GM23338 (cell line): ENCODE data around the gene ENTPD6. TPM values are rescaled to one million over a fixed set of nuclear protein-coding genes. Genes with fewer than 3 reads are reported as not detected.

Source experiments
- ATAC-seq: fragments of 200-7000 bp; cut with Tn5 transposase; 3 replicates; pipeline ENCODE4 v1.9.1; 2020
- DNase-seq: peaks from one replicate; pipeline ENCODE4 v3.0.0-alpha.2; 2015; ENCODE audit warnings: low spot score
- H2AFZ ChIP-seq: fragments of 200-600 bp; sonication (generic); 2 replicates; pipeline ENCODE4 v1.8.0; 2016; ENCODE audit warnings: antibody characterized with exemption, mild to moderate bottlenecking, moderate library complexity
- H3F3A ChIP-seq: fragments of 200-600 bp; sonication (generic); replicated peaks from 2 replicates; pipeline ENCODE4 v1.8.0; 2017; ENCODE audit warnings: antibody characterized with exemption, mixed run types, low read depth
- H3K27ac ChIP-seq: fragments of 200-600 bp; sonication (generic); 2 replicates; pipeline ENCODE4 v1.6.1; 2016; ENCODE audit warnings: low read depth
- H3K27me3 ChIP-seq: fragments of 200-600 bp; sonication (generic); 2 replicates; pipeline ENCODE4 v1.8.0; 2016; ENCODE audit warnings: mild to moderate bottlenecking, mixed run types, moderate library complexity; ENCODE audit not compliant: insufficient read depth
- H3K36me3 ChIP-seq: fragments of 200-600 bp; sonication (generic); 2 replicates; pipeline ENCODE4 v1.8.0; 2016; ENCODE audit warnings: mild to moderate bottlenecking; ENCODE audit not compliant: insufficient read depth
- H3K4me1 ChIP-seq: fragments of 200-600 bp; sonication (generic); 2 replicates; pipeline ENCODE4 v1.8.0; 2016; ENCODE audit warnings: mild to moderate bottlenecking, moderate library complexity; ENCODE audit not compliant: insufficient read depth
- H3K4me2 ChIP-seq: fragments of 200-600 bp; sonication (generic); 2 replicates; pipeline ENCODE4 v1.7.1; 2017; ENCODE audit warnings: mixed run types
- H3K4me3 ChIP-seq: fragments of 200-600 bp; sonication (generic); 2 replicates; pipeline ENCODE4 v1.6.1; 2016; ENCODE audit warnings: mixed run types
- H3K79me2 ChIP-seq: fragments of 200-600 bp; sonication (generic); replicated peaks from 2 replicates; pipeline ENCODE4 v1.8.0; 2017; ENCODE audit warnings: mild to moderate bottlenecking; ENCODE audit not compliant: insufficient read depth
- H3K9me2 ChIP-seq: fragments of 200-600 bp; sonication (generic); 2 replicates; pipeline ENCODE4 v1.8.0; 2017; ENCODE audit not compliant: insufficient read depth
- H4K20me1 ChIP-seq: fragments of 200-600 bp; sonication (generic); replicated peaks from 2 replicates; pipeline ENCODE4 v1.8.0; 2017; ENCODE audit warnings: mild to moderate bottlenecking; ENCODE audit not compliant: insufficient read depth
- H3K27ac Mint-ChIP-seq: 2 replicates; pipeline ENCODE4 v1.8.0; 2020; ENCODE audit warnings: inconsistent platforms, mild to moderate bottlenecking, moderate library complexity, mixed read lengths
- H3K27me3 Mint-ChIP-seq: 3 replicates; pipeline ENCODE4 v1.8.0; 2022; ENCODE audit warnings: low read depth, mild to moderate bottlenecking, moderate library complexity, mixed read lengths, inconsistent platforms; ENCODE audit not compliant: insufficient read depth, poor library complexity
- H3K36me3 Mint-ChIP-seq: 3 replicates; pipeline ENCODE4 v1.8.0; 2021; ENCODE audit warnings: low read depth, mild to moderate bottlenecking, inconsistent platforms, moderate library complexity, mixed read lengths
- H3K4me1 Mint-ChIP-seq: 3 replicates; pipeline ENCODE4 v1.8.0; 2020; ENCODE audit warnings: mild to moderate bottlenecking, inconsistent platforms, mixed read lengths
- H3K4me3 Mint-ChIP-seq: 3 replicates; pipeline ENCODE4 v1.8.0; 2021; ENCODE audit warnings: moderate library complexity, mild to moderate bottlenecking, inconsistent platforms, mixed read lengths
- H3K9me3 Mint-ChIP-seq: 3 replicates; pipeline ENCODE4 v1.8.0; 2020; ENCODE audit warnings: moderate library complexity, mild to moderate bottlenecking, inconsistent platforms, mixed read lengths
- CREB1 ChIP-seq: fragments of 250-450 bp; sonication (Bioruptor Pico); IDR thresholded peaks from 2 replicates; pipeline ENCODE4 v1.5.0; 2020; ENCODE audit warnings: low read depth, mild to moderate bottlenecking, moderate library complexity
- ETS1 ChIP-seq: IDR thresholded peaks from 2 replicates; pipeline ENCODE4 v1.6.1; 2016; ENCODE audit warnings: antibody characterized with exemption
- EZH2 ChIP-seq: fragments of 200-600 bp; sonication (generic); IDR thresholded peaks from one replicate; pipeline ENCODE4 v1.8.0; 2017; ENCODE audit warnings: antibody characterized with exemption, mild to moderate bottlenecking, low read depth; ENCODE audit not compliant: unreplicated experiment
- EZH2phosphoT487 ChIP-seq: fragments of 200-600 bp; sonication (generic); IDR thresholded peaks from one replicate; pipeline ENCODE4 v1.8.1; 2018; ENCODE audit warnings: antibody characterized with exemption; ENCODE audit not compliant: unreplicated experiment
- NANOG ChIP-seq: IDR thresholded peaks from 2 replicates; pipeline ENCODE4 v1.6.1; 2016; ENCODE audit warnings: antibody characterized with exemption, borderline replicate concordance
- POLR2AphosphoS5 ChIP-seq: IDR thresholded peaks from 2 replicates; pipeline ENCODE4 v1.6.1; 2016; ENCODE audit warnings: antibody characterized with exemption, low read depth
- REST ChIP-seq: IDR thresholded peaks from one replicate; pipeline ENCODE4 v1.6.1; 2018; ENCODE audit warnings: antibody characterized with exemption; ENCODE audit not compliant: unreplicated experiment
- ZNF114 ChIP-seq: fragments of 250-450 bp; sonication (Bioruptor Pico); IDR thresholded peaks from 2 replicates; pipeline ENCODE4 v1.5.0; 2020; ENCODE audit warnings: mild to moderate bottlenecking, moderate library complexity
- ZNF331 ChIP-seq: fragments of 250-450 bp; sonication (Bioruptor Pico); IDR thresholded peaks from 2 replicates; pipeline ENCODE4 v1.5.0; 2020; ENCODE audit warnings: low read depth, mild to moderate bottlenecking, moderate library complexity
- ZNF462 ChIP-seq: fragments of 250-450 bp; sonication (Bioruptor Pico); IDR thresholded peaks from 2 replicates; pipeline ENCODE4 v1.5.0; 2020; ENCODE audit warnings: mild to moderate bottlenecking, moderate library complexity
- polyA plus RNA-seq: library from polyadenylated mRNA; unstranded; fragments of >200 nt; fragmentation: Nextera tagmentation; extraction: Ambion mirVana; gene quantifications from 2 replicates; pipeline ENCODE4 v1.2.1, GENCODE V29; 2016
- total RNA-seq: library from RNA; depleted of rRNA; stranded (reverse); fragments of >200 nt; shearing (Covaris generic); gene quantifications from 2 replicates; pipeline ENCODE4 v1.2.3, GENCODE V29; 2014
- TF ChIP-seq, protein P1 (sequence below), 2 experiments: fragments of 200-600 bp in 1 of 2; sonication (generic) in 1 of 2; conservative IDR thresholded peaks; 2 replicates each; pipeline versions ENCODE4 v1.5.1 to v1.6.1; 2016 to 2017; ENCODE audit warnings: antibody characterized with exemption in 2 of 2, low read depth in 2 of 2, mild to moderate bottlenecking in 2 of 2, moderate library complexity in 1 of 2

Gene ENTPD6
- total and polyA plus RNA-seq, 2 experiments from 2014 or later: 19.3 to 45.9 TPM

GRCh38 chr20:25209400-25209799, 13.9 kb downstream of the ENTPD6 start:
- peaks cover 8% of the 10 kb centered on the region; the same call in 2 of the 3 replicates for H3K36me3 Mint-ChIP-seq
- Histone ChIP-seq H3K36me3 (no peaks in the 10 kb centered on the region), H3K4me1 (no peaks in the 10 kb centered on the region; the same call in 1 of the 2 replicates), H3K27ac (no peak overlapping the region), H3K4me2 (no peak overlapping the region), H4K20me1 (peaks cover 5% of the 10 kb centered on the region), H3K27me3 (no peaks in the 10 kb centered on the region), H3K79me2 (peaks cover 14% of the 10 kb centered on the region), H3F3A (no peaks in the 10 kb centered on the region), H3K9me2 (no peaks in the 10 kb centered on the region), H3K4me3 (no peak overlapping the region), H2AFZ (no peak overlapping the region)
- peaks cover 2% of the 10 kb centered on the region for H3K27me3 Mint-ChIP-seq
- TF ChIP-seq POLR2AphosphoS5 (no peak), EZH2 (no peak), EZH2phosphoT487 (no peak), ETS1 (no peak), CREB1 (CRISPR knock-in tag) (no peak), REST (no peak), ZNF462 (CRISPR knock-in tag) (no peak), ZNF331 (no peak), ZNF114 (CRISPR knock-in tag) (no peak), NANOG (no peak)
- TF ChIP-seq, protein P1, sequence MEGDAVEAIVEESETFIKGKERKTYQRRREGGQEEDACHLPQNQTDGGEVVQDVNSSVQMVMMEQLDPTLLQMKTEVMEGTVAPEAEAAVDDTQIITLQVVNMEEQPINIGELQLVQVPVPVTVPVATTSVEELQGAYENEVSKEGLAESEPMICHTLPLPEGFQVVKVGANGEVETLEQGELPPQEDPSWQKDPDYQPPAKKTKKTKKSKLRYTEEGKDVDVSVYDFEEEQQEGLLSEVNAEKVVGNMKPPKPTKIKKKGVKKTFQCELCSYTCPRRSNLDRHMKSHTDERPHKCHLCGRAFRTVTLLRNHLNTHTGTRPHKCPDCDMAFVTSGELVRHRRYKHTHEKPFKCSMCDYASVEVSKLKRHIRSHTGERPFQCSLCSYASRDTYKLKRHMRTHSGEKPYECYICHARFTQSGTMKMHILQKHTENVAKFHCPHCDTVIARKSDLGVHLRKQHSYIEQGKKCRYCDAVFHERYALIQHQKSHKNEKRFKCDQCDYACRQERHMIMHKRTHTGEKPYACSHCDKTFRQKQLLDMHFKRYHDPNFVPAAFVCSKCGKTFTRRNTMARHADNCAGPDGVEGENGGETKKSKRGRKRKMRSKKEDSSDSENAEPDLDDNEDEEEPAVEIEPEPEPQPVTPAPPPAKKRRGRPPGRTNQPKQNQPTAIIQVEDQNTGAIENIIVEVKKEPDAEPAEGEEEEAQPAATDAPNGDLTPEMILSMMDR (conservative IDR thresholded peaks at IDR 0.05; ENCODE audit: low read depth in 2 of 2): no peak
- H3K9me3 Mint-ChIP-seq: no peaks in the 10 kb centered on the region
- ATAC-seq (no peak), DNase-seq (no peak)
- no peak overlapping the region for H3K27ac Mint-ChIP-seq
- H3K4me1 Mint-ChIP-seq: peaks cover 14% of the 10 kb centered on the region
- H3K4me3 Mint-ChIP-seq: no peak overlapping the region
